ENCODE measurements around the gene TPI1.

The TPI1 gene

DNA sequence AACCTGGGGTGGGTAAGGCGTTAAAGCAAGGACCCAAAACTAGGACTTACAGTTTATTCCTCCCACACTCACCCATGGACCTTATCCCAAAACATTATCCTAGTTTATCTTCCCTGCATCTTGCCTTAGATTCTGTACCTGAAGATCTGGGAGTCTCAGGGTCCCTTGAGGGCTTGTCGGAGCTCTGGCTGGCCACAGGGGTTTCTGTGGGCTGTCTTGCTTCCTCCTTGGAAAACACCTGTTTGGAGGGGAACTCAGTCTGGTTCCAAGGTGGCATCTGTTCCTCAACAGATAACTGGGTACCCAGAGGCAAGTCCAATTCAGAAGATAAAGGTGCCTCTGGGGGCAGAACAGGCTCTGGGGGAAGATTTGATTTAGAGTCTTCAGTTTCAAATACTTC is 17.9 kb upstream of the TPI1 start:
- H3K27me3 ChIP-seq (ENCODE audit: insufficient read depth, low read depth), result no peaks in the 10 kb centered on the region
- TF ChIP-seq, protein P1, sequence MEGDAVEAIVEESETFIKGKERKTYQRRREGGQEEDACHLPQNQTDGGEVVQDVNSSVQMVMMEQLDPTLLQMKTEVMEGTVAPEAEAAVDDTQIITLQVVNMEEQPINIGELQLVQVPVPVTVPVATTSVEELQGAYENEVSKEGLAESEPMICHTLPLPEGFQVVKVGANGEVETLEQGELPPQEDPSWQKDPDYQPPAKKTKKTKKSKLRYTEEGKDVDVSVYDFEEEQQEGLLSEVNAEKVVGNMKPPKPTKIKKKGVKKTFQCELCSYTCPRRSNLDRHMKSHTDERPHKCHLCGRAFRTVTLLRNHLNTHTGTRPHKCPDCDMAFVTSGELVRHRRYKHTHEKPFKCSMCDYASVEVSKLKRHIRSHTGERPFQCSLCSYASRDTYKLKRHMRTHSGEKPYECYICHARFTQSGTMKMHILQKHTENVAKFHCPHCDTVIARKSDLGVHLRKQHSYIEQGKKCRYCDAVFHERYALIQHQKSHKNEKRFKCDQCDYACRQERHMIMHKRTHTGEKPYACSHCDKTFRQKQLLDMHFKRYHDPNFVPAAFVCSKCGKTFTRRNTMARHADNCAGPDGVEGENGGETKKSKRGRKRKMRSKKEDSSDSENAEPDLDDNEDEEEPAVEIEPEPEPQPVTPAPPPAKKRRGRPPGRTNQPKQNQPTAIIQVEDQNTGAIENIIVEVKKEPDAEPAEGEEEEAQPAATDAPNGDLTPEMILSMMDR (conservative IDR thresholded peaks at IDR 0.05; ENCODE audit: low read depth, low read length), result no peak
- no peak overlapping the region for H3K4me3 ChIP-seq (IDR thresholded peaks at IDR 0.05; ENCODE audit: insufficient read depth, low read depth, low read length)
- H4K20me1 ChIP-seq (ENCODE audit: insufficient read depth), result no peaks in the 10 kb centered on the region
- peak overlapping the region; percentile 95; the same call in 1 of the 2 replicates for H3K4me2 ChIP-seq
- H3K79me2 ChIP-seq (ENCODE audit: insufficient read depth, low read depth), result peaks cover 27% of the 10 kb centered on the region
- no peaks in the 10 kb centered on the region for H3K36me3 ChIP-seq (ENCODE audit: insufficient read depth)
- no peak overlapping the region for H3K9ac ChIP-seq
- H3K4me1 ChIP-seq (ENCODE audit: low read depth, poor library complexity, severe bottlenecking), result peaks cover 23% of the 10 kb centered on the region
- H2AFZ ChIP-seq (ENCODE audit: low read depth), result no peak overlapping the region
- H3K27ac ChIP-seq, result no peak overlapping the region

DNA sequence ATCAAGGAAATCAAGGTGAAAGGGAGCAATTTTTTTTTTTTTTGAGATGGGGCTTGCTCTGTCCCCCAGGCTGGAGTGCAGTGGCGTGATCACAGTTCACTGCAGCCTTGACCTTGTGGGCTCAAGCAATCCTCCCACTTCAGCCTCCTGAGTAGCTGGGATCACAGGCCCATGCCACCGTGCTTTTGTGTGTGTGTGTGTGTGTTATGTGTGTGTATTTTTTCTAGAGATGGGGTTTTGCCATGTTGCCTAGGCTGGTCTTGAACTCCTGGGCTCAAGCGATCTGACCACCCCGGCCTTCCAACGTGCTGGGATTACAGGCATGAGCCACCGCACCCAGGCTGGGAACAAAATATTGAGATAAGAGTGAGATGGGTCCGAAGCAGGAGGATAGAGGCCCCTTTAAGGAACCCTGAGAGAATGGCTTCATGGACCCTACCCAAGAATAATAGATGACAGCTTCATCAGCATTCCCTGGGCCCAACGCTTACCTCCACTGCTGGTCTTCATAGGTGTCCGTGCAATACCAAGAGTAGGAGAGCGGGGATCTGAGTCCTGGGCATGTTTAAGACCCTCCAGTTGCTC is 17.3 kb upstream of the TPI1 start:
- no peaks in the 10 kb centered on the region for H4K20me1 ChIP-seq (ENCODE audit: insufficient read depth)
- H2AFZ ChIP-seq (ENCODE audit: low read depth), result no peak overlapping the region
- H3K4me3 ChIP-seq (IDR thresholded peaks at IDR 0.05; ENCODE audit: insufficient read depth, low read depth, low read length), result no peak overlapping the region
- no peaks in the 10 kb centered on the region for H3K36me3 ChIP-seq (ENCODE audit: insufficient read depth)
- H3K4me1 ChIP-seq (ENCODE audit: low read depth, poor library complexity, severe bottlenecking), result peaks cover 29% of the 10 kb centered on the region
- TF ChIP-seq, protein P1 (conservative IDR thresholded peaks at IDR 0.05; ENCODE audit: low read depth, low read length), result no peak
- no peaks in the 10 kb centered on the region for H3K27me3 ChIP-seq (ENCODE audit: insufficient read depth, low read depth)
- no peak overlapping the region for H3K27ac ChIP-seq
- peak overlapping the region; percentile 18; the same call in 1 of the 2 replicates for H3K9ac ChIP-seq
- H3K4me2 ChIP-seq, result peak overlapping the region; percentile 95
- peaks cover 34% of the 10 kb centered on the region for H3K79me2 ChIP-seq (ENCODE audit: insufficient read depth, low read depth)

DNA sequence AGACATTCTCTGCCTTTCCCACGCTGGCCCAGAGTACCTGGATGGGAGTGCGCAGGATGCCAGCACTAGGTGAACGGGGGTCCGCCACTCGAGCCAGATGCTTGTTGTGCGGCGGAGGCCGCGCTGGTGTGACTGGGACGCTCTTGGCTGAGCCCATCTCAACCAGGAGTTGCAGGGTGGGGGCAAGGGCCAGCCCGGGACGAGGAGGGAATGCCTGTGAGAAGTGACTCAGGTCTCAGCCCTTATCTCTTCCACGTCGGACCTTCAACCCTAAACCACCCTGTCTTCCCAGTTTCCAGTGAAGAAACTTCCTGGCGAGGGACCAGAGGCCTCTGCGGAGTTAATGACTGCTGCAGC is 16.6 kb upstream of the TPI1 start:
- no peaks in the 10 kb centered on the region for H4K20me1 ChIP-seq (ENCODE audit: insufficient read depth)
- H3K4me2 ChIP-seq, result peak overlapping the region; percentile 95
- H3K4me1 ChIP-seq (ENCODE audit: low read depth, poor library complexity, severe bottlenecking), result peaks cover 29% of the 10 kb centered on the region
- H2AFZ ChIP-seq (ENCODE audit: low read depth), result peak overlapping the region; percentile 59; the same call in 1 of the 2 replicates
- peaks cover 40% of the 10 kb centered on the region for H3K79me2 ChIP-seq (ENCODE audit: insufficient read depth, low read depth)
- H3K36me3 ChIP-seq (ENCODE audit: insufficient read depth), result no peaks in the 10 kb centered on the region
- no peak overlapping the region for H3K27ac ChIP-seq
- H3K9ac ChIP-seq, result peak overlapping the region; percentile 18; the same call in 1 of the 2 replicates
- no peaks in the 10 kb centered on the region for H3K27me3 ChIP-seq (ENCODE audit: insufficient read depth, low read depth)
- TF ChIP-seq, protein P1 (conservative IDR thresholded peaks at IDR 0.05; ENCODE audit: low read depth, low read length), result no peak
- H3K4me3 ChIP-seq (IDR thresholded peaks at IDR 0.05; ENCODE audit: insufficient read depth, low read depth, low read length), result no peak overlapping the region

DNA sequence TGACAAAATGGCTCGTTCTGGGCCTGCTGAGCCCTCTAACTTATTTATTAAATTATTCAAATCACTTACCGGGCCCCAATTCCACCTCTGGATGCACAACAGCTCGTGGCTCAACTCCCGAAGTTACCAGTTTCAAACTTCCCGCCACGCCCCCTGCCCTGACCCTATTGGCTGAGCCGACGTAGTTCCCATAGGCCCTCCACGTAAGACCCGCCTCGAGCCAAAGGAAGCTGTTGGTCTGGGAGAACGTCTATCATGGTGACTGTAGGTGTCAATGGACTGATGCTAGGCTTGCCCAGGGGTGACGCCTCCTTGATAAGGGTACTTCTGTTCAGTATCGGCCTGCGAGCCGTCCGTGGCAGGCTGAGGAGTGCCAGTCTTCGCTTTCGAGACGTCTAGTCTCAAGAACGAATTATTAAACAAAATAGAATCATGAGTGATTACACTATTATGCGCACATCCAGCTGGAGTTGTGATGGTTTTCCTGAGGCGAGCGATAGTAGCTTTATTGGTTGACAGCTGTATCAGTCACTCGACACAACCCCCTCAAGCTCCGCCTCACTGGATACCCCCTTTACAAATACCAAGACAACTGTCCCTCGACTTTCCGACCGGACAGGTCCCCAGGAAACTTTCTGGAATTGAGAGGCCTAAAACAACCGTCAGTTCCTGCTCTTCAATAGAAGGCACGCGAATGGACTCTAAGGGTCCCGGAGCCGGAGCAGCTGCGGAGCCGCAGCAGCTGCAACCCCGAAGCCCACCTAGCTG is 16.0 kb upstream of the TPI1 start, which contains the start of gene CDCA3:
CDCA3 (minus strand) TSS at position 134 of the 768 bp plus-strand sequence. CDS start 334 bp downstream, outside the sequence.
- H3K9ac ChIP-seq, result peak within 1 kb of the TSS; percentile 69; the same call in 1 of the 2 replicates
- H4K20me1 ChIP-seq (ENCODE audit: insufficient read depth), result no peaks in the 10 kb centered on the region
- H2AFZ ChIP-seq (ENCODE audit: low read depth), result peak within 1 kb of the TSS; percentile 59; the same call in 1 of the 2 replicates
- peaks cover 29% of the 10 kb centered on the region for H3K4me1 ChIP-seq (ENCODE audit: low read depth, poor library complexity, severe bottlenecking)
- H3K4me2 ChIP-seq, result peak within 1 kb of the TSS; percentile 95
- H3K36me3 ChIP-seq (ENCODE audit: insufficient read depth), result no peaks in the 10 kb centered on the region
- TF ChIP-seq, protein P1 (conservative IDR thresholded peaks at IDR 0.05; ENCODE audit: low read depth, low read length), result no peak
- H3K27me3 ChIP-seq (ENCODE audit: insufficient read depth, low read depth), result no peaks in the 10 kb centered on the region
- no peak within 1 kb of the TSS for H3K4me3 ChIP-seq (IDR thresholded peaks at IDR 0.05; ENCODE audit: insufficient read depth, low read depth, low read length)
- peaks cover 40% of the 10 kb centered on the region for H3K79me2 ChIP-seq (ENCODE audit: insufficient read depth, low read depth)
- H3K27ac ChIP-seq, result peak within 1 kb of the TSS; percentile 87

Data from KMS-11 (cell line).